Measurements from ENCODE around the gene GSTM4.

Gene GSTM4

DNA sequence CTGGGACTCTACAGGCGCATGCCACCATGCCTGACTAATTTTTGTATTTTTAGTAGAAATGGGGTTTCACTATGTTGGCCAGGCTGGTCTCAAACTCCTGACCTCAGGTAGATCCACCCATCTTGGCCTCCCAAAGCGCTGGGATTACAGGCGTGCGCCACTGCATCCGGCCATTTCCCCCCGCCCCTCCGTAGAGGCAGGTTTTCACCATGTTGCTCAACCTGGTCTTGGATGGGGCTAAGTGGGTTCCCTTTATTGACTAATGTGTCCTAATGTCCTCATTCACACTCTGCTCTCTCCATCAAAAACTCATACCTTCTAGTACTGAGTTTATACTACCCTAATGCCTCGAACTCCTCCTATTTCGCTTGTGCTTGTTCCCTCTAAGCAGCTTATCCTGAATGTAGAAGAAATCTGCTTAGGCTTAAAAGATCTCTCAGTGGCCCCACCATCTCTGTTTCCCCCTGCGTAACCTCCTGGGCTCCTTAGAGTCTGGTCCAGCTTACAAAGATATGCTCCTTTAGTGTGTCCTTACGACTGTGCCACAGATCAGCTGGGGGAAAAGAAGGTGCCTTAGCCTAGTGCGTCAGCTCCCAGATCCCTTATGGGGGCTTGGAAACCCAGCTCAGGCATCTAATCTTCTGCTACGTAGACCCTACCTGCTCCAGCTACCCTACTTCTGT lies 44.5 kb upstream of the GSTM4 start:
- ATAC-seq (ENCODE audit: insufficient read depth, low read depth) (no peak), DNase-seq (no peak)
- Histone ChIP-seq H3K79me2 (ENCODE audit: insufficient read depth, low read length) (no peaks in the 10 kb centered on the region), H4K20me1 (ENCODE audit: insufficient read depth, low read length) (no peaks in the 10 kb centered on the region), H3K4me3 (ENCODE audit: low read depth in 1 of 2, low read length in 2 of 2) (no peak overlapping the region), H3K9me3 (ENCODE audit: insufficient read depth, low read length, severe bottlenecking) (no peaks in the 10 kb centered on the region), H3K4me2 (ENCODE audit: insufficient read depth, low read length) (no peak overlapping the region), H2AFZ (ENCODE audit: low read depth, low read length) (no peak overlapping the region), H3K27me3 (ENCODE audit: insufficient read depth, low read length, poor library complexity) (peaks cover 5% of the 10 kb centered on the region), H3K4me1 (ENCODE audit: insufficient read depth, low read length) (no peaks in the 10 kb centered on the region), H3K27ac (ENCODE audit: low read length) (no peak overlapping the region), H3K36me3 (ENCODE audit: insufficient read depth, low read length) (no peaks in the 10 kb centered on the region), H3K9ac (ENCODE audit: low read depth, low read length) (no peak overlapping the region)
- TF ChIP-seq, protein P1, sequence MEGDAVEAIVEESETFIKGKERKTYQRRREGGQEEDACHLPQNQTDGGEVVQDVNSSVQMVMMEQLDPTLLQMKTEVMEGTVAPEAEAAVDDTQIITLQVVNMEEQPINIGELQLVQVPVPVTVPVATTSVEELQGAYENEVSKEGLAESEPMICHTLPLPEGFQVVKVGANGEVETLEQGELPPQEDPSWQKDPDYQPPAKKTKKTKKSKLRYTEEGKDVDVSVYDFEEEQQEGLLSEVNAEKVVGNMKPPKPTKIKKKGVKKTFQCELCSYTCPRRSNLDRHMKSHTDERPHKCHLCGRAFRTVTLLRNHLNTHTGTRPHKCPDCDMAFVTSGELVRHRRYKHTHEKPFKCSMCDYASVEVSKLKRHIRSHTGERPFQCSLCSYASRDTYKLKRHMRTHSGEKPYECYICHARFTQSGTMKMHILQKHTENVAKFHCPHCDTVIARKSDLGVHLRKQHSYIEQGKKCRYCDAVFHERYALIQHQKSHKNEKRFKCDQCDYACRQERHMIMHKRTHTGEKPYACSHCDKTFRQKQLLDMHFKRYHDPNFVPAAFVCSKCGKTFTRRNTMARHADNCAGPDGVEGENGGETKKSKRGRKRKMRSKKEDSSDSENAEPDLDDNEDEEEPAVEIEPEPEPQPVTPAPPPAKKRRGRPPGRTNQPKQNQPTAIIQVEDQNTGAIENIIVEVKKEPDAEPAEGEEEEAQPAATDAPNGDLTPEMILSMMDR (IDR thresholded peaks at IDR 0.05; ENCODE audit: borderline replicate concordance, extremely low read depth, low read length, poor library complexity, severe bottlenecking): no peak
- no peak for TF ChIP-seq EZH2 (IDR thresholded peaks at IDR 0.05; ENCODE audit: borderline replicate concordance, low read depth, low read length, severe bottlenecking)

DNA sequence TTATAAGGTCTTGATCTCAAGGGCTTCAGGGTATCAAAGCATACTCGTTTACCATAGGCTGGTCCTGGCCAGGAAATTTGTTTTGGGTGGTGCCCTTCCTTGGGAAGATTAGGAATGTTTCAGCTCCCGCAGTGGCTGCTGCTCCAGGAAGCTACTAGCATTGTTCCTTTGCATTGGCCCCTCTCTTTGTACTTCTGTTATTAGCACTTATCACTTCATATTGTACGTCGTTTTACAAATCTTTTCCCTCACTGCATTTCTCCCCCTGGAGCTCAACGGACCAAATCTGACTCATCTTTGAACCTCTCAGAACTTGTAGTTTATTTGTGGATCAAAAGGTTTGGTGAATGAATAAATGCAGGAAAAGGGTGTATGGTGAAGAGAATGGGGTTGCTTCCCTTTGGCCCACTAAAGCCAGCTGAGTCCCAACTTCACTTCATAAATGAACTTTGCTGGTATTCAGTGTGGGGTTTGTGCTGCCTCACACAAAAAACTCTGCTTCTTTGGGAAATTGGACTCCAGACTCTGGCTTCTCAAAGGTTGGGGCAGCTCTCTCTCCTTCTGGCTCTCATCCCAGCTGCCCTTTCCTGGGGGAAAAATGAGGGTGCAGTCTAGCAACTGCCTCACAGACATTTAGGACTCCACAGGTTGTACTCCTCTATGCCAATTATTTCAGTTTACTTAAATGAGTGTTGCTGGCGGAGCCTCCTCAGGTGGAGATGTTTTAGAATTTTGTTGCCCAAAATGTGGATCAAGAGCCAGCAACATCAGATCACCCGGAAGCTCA lies 42.3 kb upstream of the GSTM4 start:
- Histone ChIP-seq H3K4me3 (ENCODE audit: low read depth in 1 of 2, low read length in 2 of 2) (no peak overlapping the region), H4K20me1 (ENCODE audit: insufficient read depth, low read length) (no peaks in the 10 kb centered on the region), H3K27me3 (ENCODE audit: insufficient read depth, low read length, poor library complexity) (peaks cover 5% of the 10 kb centered on the region), H3K36me3 (ENCODE audit: insufficient read depth, low read length) (no peaks in the 10 kb centered on the region), H3K9ac (ENCODE audit: low read depth, low read length) (no peak overlapping the region), H3K4me1 (ENCODE audit: insufficient read depth, low read length) (no peaks in the 10 kb centered on the region), H3K27ac (ENCODE audit: low read length) (no peak overlapping the region), H3K79me2 (ENCODE audit: insufficient read depth, low read length) (no peaks in the 10 kb centered on the region), H3K9me3 (ENCODE audit: insufficient read depth, low read length, severe bottlenecking) (no peaks in the 10 kb centered on the region), H2AFZ (ENCODE audit: low read depth, low read length) (no peak overlapping the region), H3K4me2 (ENCODE audit: insufficient read depth, low read length) (no peak overlapping the region)
- DNase-seq: no peak
- no peak for ATAC-seq (ENCODE audit: insufficient read depth, low read depth)
- TF ChIP-seq, protein P1 (IDR thresholded peaks at IDR 0.05; ENCODE audit: borderline replicate concordance, extremely low read depth, low read length, poor library complexity, severe bottlenecking): no peak
- no peak for TF ChIP-seq EZH2 (IDR thresholded peaks at IDR 0.05; ENCODE audit: borderline replicate concordance, low read depth, low read length, severe bottlenecking)

DNA sequence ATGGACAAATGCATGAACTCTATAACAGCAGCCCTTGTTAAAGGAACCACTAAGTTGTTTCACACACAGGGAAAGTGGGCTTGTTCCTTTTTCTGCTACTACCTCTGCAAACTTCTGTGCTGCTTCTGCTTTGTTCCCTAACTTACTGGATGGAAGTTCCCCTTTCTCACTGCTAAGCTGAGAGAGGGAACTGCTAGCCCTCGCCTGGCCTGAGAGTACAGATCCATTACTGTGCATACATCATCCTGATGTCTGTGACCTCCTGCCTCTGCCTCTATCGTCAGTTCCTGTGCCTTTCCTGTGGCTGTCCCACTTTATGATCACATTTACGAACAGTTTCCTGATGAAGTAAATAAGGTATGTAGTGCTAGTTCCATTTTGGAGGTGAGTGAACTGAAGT lies 40.0 kb upstream of the GSTM4 start:
- no peak overlapping the region for H3K4me2 ChIP-seq (ENCODE audit: insufficient read depth, low read length)
- H3K9ac ChIP-seq (ENCODE audit: low read depth, low read length): no peak overlapping the region
- no peaks in the 10 kb centered on the region for H3K9me3 ChIP-seq (ENCODE audit: insufficient read depth, low read length, severe bottlenecking)
- H3K36me3 ChIP-seq (ENCODE audit: insufficient read depth, low read length): no peaks in the 10 kb centered on the region
- TF ChIP-seq, protein P1 (IDR thresholded peaks at IDR 0.05; ENCODE audit: borderline replicate concordance, extremely low read depth, low read length, poor library complexity, severe bottlenecking): no peak
- no peak for TF ChIP-seq EZH2 (IDR thresholded peaks at IDR 0.05; ENCODE audit: borderline replicate concordance, low read depth, low read length, severe bottlenecking)
- no peak overlapping the region for H3K27ac ChIP-seq (ENCODE audit: low read length)
- H2AFZ ChIP-seq (ENCODE audit: low read depth, low read length): no peak overlapping the region
- peaks cover 5% of the 10 kb centered on the region for H3K27me3 ChIP-seq (ENCODE audit: insufficient read depth, low read length, poor library complexity)
- peaks cover 8% of the 10 kb centered on the region for H3K79me2 ChIP-seq (ENCODE audit: insufficient read depth, low read length)
- peaks cover 12% of the 10 kb centered on the region for H3K4me1 ChIP-seq (ENCODE audit: insufficient read depth, low read length)
- no peak overlapping the region for H3K4me3 ChIP-seq (ENCODE audit: low read depth in 1 of 2, low read length in 2 of 2)
- no peak for ATAC-seq (ENCODE audit: insufficient read depth, low read depth)
- DNase-seq: no peak
- no peaks in the 10 kb centered on the region for H4K20me1 ChIP-seq (ENCODE audit: insufficient read depth, low read length)

Measured in DND-41 (cell line).